SK-N-SH treated with all-trans-retinoic acid at 6 μM for 48 hours (cell line): ENCODE results near the gene PDE9A.
"Not testable (repeated sequence)": the region's sequence is repeated elsewhere in the genome, so short reads cannot be mapped to it uniquely, and the experiment has no call there.

Experiments used
- ATAC-seq: fragments of 200-7000 bp; cut with Tn5 transposase; 3 replicates; pipeline ENCODE4 v1.9.1; 2020; ENCODE audit warnings: mild to moderate bottlenecking, moderate library complexity
- ARNTL ChIP-seq: fragments of 450-650 bp; formaldehyde crosslinking; IDR thresholded peaks from 2 replicates; pipeline ENCODE4 v1.5.0; 2020; ENCODE audit warnings: low read depth, mild to moderate bottlenecking, moderate library complexity, borderline replicate concordance
- BACH2 ChIP-seq: fragments of 250-450 bp; sonication (Bioruptor Pico); IDR thresholded peaks from 2 replicates; pipeline ENCODE4 v1.9.0; 2021; ENCODE audit warnings: mild to moderate bottlenecking, borderline replicate concordance
- ESRRG ChIP-seq: fragments of 250-450 bp; sonication (Bioruptor Pico); IDR thresholded peaks from 2 replicates; pipeline ENCODE4 v1.6.1; 2021; ENCODE audit warnings: mild to moderate bottlenecking
- GLIS3 ChIP-seq: fragments of 250-450 bp; sonication (Bioruptor Pico); IDR thresholded peaks from 2 replicates; pipeline ENCODE4 v1.5.0; 2020; ENCODE audit warnings: mild to moderate bottlenecking, moderate library complexity
- ISL1 ChIP-seq: fragments of 250-450 bp; sonication (Bioruptor Pico); IDR thresholded peaks from 2 replicates; pipeline ENCODE4 v2.1.2; 2022; ENCODE audit warnings: mild to moderate bottlenecking, moderate library complexity
- OSR1 ChIP-seq: fragments of 250-450 bp; sonication (Bioruptor Pico); IDR thresholded peaks from 2 replicates; pipeline ENCODE4 v1.8.0; 2022; ENCODE audit warnings: moderate library complexity, mild to moderate bottlenecking, inconsistent platforms
- PPARA ChIP-seq: fragments of 250-450 bp; sonication (Bioruptor Pico); IDR thresholded peaks from 2 replicates; pipeline ENCODE4 v1.5.0; 2020; ENCODE audit warnings: mild to moderate bottlenecking, borderline replicate concordance
- RARB ChIP-seq: fragments of 250-450 bp; sonication (Bioruptor Pico); IDR thresholded peaks from 2 replicates; pipeline ENCODE4 v1.8.0; 2021; ENCODE audit warnings: mild to moderate bottlenecking, moderate library complexity
- SNAI2 ChIP-seq: fragments of 250-450 bp; sonication (Bioruptor Pico); IDR thresholded peaks from 2 replicates; pipeline ENCODE4 v1.5.0; 2020; ENCODE audit warnings: mild to moderate bottlenecking, moderate library complexity
- TCF4 ChIP-seq: fragments of 250-450 bp; sonication (Bioruptor Pico); IDR thresholded peaks from 2 replicates; pipeline ENCODE4 v1.8.0; 2021; ENCODE audit warnings: mild to moderate bottlenecking, moderate library complexity, borderline replicate concordance
- TOX ChIP-seq: fragments of 250-450 bp; sonication (Bioruptor Pico); IDR thresholded peaks from 2 replicates; pipeline ENCODE4 v1.8.0; 2021; ENCODE audit warnings: mild to moderate bottlenecking, moderate library complexity, borderline replicate concordance
- ZC3H10 ChIP-seq: fragments of 250-450 bp; sonication (Bioruptor Pico); IDR thresholded peaks from 2 replicates; pipeline ENCODE4 v1.5.1; 2021; ENCODE audit warnings: mild to moderate bottlenecking, moderate library complexity
- ZFP3 ChIP-seq: fragments of 250-450 bp; sonication (Bioruptor Pico); IDR thresholded peaks from 2 replicates; pipeline ENCODE4 v1.5.0; 2020; ENCODE audit warnings: mild to moderate bottlenecking, moderate library complexity
- ZFP30 ChIP-seq: fragments of 450-650 bp; formaldehyde crosslinking; IDR thresholded peaks from 2 replicates; pipeline ENCODE4 v1.5.0; 2022; ENCODE audit warnings: mild to moderate bottlenecking, moderate library complexity
- ZNF565 ChIP-seq: fragments of 450-650 bp; formaldehyde crosslinking; conservative IDR thresholded peaks from 2 replicates; pipeline ENCODE4 v1.5.0; 2020; ENCODE audit warnings: low read depth, mild to moderate bottlenecking, moderate library complexity
- ZNF70 ChIP-seq: fragments of 450-650 bp; formaldehyde crosslinking; IDR thresholded peaks from 2 replicates; pipeline ENCODE4 v1.5.0; 2020; ENCODE audit warnings: mild to moderate bottlenecking, moderate library complexity
- ZNF8 ChIP-seq: fragments of 450-650 bp; formaldehyde crosslinking; IDR thresholded peaks from 2 replicates; pipeline ENCODE4 v1.5.0; 2020; ENCODE audit warnings: mild to moderate bottlenecking, moderate library complexity
- TF ChIP-seq, protein P1 (sequence below): fragments of 250-450 bp; sonication (Bioruptor Pico); IDR thresholded peaks from 2 replicates; pipeline ENCODE4 v1.8.0; 2021; ENCODE audit warnings: low read depth, mild to moderate bottlenecking, moderate library complexity, borderline replicate concordance
- TF ChIP-seq, protein P2 (sequence below): fragments of 250-450 bp; sonication (Bioruptor Pico); IDR thresholded peaks from 2 replicates; pipeline ENCODE4 v1.8.0; 2020; ENCODE audit warnings: mild to moderate bottlenecking, moderate library complexity, borderline replicate concordance
- TF ChIP-seq, protein P3 (sequence below): fragments of 250-450 bp; sonication (Bioruptor Pico); IDR thresholded peaks from 2 replicates; pipeline ENCODE4 v1.5.1; 2020; ENCODE audit warnings: low read depth, mild to moderate bottlenecking, moderate library complexity
- TF ChIP-seq, protein P4 (sequence below): fragments of 250-450 bp; sonication (Bioruptor Pico); IDR thresholded peaks from 2 replicates; pipeline ENCODE4 v1.5.0; 2020; ENCODE audit warnings: mild to moderate bottlenecking, moderate library complexity

Gene PDE9A

DNA sequence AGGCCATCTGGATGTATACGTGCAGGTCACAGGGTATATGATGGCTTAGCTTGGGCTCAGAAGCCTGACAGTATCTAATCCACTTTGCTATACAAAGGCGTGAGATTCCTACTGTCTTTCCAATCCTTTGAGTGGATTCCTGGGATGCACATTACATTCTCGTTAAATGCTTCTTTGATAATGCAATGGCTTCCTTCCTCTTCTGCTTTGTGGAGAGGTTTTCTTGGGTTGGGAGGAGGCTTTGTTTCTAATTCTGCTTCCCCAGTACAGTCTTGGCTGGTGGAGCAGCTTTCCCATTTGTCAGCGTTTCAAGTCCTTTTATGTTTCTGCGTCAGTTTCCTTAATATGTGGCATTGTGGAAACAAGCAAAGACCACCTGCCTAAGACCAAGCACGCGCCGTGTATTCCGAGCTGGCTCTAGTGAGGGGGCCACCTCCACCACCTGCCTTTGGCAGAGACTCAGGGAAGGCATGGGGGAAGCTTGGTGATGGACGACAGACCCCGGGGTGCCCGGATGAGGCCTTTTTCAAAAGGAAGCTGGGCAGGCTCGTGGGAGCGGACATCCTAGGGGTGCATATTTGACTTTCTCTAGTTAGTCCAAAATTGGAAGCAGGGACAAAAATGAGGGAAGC, 153.2 kb downstream of the PDE9A start:
- no peak for ATAC-seq
- TF ChIP-seq, protein P1, sequence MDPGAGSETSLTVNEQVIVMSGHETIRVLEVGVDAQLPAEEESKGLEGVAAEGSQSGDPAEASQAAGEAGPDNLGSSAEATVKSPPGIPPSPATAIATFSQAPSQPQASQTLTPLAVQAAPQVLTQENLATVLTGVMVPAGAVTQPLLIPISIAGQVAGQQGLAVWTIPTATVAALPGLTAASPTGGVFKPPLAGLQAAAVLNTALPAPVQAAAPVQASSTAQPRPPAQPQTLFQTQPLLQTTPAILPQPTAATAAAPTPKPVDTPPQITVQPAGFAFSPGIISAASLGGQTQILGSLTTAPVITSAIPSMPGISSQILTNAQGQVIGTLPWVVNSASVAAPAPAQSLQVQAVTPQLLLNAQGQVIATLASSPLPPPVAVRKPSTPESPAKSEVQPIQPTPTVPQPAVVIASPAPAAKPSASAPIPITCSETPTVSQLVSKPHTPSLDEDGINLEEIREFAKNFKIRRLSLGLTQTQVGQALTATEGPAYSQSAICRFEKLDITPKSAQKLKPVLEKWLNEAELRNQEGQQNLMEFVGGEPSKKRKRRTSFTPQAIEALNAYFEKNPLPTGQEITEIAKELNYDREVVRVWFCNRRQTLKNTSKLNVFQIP (CRISPR knock-in tag): no peak
- no peak for TF ChIP-seq ZNF565 (CRISPR knock-in tag)
- no peak for TF ChIP-seq ARNTL (CRISPR knock-in tag)
- no peak for TF ChIP-seq SNAI2 (CRISPR knock-in tag)
- no peak for TF ChIP-seq OSR1 (CRISPR knock-in tag)
- TF ChIP-seq TCF4 (CRISPR knock-in tag): no peak
- TF ChIP-seq ZC3H10 (CRISPR knock-in tag): no peak
- TF ChIP-seq PPARA (CRISPR knock-in tag): no peak
- no peak for TF ChIP-seq ESRRG

DNA sequence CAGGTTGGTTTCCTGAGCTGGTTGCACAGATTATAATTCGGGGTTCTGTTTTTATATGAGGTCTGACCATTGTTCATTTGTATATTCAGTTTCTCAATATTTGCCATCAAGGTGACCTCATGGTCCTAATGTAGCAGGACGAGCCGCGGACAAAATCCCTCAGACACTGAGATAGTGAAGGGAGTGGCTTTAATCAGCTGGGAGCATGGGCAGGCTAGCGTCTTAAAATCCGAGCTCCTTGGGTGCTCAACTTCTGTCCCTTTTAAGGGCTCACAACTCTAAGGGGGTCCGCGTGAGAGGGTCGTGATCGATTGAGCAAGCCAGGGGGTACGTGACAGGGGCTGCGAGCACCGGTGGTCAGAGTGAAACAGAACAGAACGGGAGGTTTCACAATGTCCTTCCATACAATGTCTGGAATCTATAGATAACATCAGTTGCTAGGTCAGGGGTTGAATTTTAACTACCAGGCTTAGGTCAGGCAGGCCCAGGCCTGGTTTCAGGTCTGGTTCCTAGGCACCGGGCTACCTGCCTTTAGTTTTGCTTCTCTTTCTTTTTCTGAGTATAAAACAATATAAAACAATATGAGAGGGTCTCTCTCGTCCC, 154.0 kb downstream of the PDE9A start:
- not testable (repeated sequence) for ATAC-seq

DNA sequence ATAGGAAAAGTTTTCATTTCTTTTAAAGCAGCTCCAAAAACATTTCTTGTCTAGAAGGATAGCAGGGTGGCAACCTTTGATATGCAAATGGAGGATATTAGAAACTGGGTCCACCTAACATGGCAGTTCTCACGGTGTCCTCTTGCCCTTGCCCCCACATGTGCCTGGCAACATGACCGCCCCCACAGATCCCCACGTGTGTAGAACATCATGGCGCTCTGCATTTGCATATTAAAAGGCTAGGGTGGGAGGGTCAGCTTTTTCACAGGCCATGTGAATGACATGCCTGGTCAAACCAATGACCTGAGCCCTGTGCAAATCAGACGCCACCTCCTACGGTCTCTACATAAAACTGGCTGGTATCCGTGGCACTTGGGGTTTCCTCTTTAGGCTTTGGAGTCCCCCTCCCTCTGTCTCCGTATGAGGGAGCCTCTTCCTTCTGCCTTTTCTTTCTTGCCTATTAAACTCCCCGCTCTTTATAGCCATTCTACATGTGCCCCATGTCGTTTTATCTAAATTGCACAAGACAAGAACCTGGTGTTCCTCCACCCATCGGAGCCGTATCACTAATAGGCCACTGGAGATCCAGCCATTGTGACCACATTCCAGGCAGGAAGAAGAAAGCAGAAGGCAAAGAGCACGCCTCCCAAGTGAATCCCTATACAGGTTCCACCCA, 154.7 kb downstream of the PDE9A start:
- ATAC-seq: no peak
- TF ChIP-seq TOX (CRISPR knock-in tag) (no peak), PPARA (CRISPR knock-in tag) (no peak), ZNF565 (CRISPR knock-in tag) (no peak), ZFP30 (CRISPR knock-in tag) (no peak), ZFP3 (CRISPR knock-in tag) (no peak), ARNTL (CRISPR knock-in tag) (no peak), ISL1 (CRISPR knock-in tag) (no peak), ZNF8 (CRISPR knock-in tag) (no peak), RARB (CRISPR knock-in tag) (no peak), GLIS3 (CRISPR knock-in tag) (no peak), ZNF70 (CRISPR knock-in tag) (no peak), ESRRG (no peak)
- TF ChIP-seq, protein P2, sequence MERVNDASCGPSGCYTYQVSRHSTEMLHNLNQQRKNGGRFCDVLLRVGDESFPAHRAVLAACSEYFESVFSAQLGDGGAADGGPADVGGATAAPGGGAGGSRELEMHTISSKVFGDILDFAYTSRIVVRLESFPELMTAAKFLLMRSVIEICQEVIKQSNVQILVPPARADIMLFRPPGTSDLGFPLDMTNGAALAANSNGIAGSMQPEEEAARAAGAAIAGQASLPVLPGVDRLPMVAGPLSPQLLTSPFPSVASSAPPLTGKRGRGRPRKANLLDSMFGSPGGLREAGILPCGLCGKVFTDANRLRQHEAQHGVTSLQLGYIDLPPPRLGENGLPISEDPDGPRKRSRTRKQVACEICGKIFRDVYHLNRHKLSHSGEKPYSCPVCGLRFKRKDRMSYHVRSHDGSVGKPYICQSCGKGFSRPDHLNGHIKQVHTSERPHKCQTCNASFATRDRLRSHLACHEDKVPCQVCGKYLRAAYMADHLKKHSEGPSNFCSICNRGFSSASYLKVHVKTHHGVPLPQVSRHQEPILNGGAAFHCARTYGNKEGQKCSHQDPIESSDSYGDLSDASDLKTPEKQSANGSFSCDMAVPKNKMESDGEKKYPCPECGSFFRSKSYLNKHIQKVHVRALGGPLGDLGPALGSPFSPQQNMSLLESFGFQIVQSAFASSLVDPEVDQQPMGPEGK (CRISPR knock-in tag): no peak
- TF ChIP-seq, protein P3, sequence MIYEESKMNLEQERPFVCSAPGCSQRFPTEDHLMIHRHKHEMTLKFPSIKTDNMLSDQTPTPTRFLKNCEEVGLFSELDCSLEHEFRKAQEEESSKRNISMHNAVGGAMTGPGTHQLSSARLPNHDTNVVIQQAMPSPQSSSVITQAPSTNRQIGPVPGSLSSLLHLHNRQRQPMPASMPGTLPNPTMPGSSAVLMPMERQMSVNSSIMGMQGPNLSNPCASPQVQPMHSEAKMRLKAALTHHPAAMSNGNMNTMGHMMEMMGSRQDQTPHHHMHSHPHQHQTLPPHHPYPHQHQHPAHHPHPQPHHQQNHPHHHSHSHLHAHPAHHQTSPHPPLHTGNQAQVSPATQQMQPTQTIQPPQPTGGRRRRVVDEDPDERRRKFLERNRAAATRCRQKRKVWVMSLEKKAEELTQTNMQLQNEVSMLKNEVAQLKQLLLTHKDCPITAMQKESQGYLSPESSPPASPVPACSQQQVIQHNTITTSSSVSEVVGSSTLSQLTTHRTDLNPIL (CRISPR knock-in tag): no peak
- TF ChIP-seq, protein P4, sequence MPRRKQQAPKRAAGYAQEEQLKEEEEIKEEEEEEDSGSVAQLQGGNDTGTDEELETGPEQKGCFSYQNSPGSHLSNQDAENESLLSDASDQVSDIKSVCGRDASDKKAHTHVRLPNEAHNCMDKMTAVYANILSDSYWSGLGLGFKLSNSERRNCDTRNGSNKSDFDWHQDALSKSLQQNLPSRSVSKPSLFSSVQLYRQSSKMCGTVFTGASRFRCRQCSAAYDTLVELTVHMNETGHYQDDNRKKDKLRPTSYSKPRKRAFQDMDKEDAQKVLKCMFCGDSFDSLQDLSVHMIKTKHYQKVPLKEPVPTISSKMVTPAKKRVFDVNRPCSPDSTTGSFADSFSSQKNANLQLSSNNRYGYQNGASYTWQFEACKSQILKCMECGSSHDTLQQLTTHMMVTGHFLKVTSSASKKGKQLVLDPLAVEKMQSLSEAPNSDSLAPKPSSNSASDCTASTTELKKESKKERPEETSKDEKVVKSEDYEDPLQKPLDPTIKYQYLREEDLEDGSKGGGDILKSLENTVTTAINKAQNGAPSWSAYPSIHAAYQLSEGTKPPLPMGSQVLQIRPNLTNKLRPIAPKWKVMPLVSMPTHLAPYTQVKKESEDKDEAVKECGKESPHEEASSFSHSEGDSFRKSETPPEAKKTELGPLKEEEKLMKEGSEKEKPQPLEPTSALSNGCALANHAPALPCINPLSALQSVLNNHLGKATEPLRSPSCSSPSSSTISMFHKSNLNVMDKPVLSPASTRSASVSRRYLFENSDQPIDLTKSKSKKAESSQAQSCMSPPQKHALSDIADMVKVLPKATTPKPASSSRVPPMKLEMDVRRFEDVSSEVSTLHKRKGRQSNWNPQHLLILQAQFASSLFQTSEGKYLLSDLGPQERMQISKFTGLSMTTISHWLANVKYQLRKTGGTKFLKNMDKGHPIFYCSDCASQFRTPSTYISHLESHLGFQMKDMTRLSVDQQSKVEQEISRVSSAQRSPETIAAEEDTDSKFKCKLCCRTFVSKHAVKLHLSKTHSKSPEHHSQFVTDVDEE (CRISPR knock-in tag): no peak
- TF ChIP-seq, all 23 proteins: peak for 0

DNA sequence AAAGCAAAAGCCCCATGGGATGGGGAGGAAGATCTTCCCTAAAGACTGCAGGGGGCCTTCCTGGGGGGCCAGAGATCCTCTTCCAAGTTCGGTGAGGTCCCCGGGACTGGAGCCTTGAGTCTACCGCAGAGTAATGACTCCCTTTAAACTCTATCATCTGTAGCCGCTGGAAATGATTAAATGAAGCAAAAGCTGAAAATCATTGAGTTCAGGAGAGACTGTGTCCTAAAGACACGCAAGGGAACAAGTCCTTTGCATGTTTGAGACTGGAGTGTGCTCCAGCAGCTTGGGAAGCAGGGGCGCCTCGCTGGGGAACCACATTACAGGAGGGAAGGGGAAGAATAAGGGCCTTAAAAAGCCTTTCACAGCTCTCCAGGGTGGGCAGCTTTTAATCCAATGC, 155.8 kb downstream of the PDE9A start:
- ATAC-seq: no peak
- TF ChIP-seq, protein P3 (CRISPR knock-in tag): no peak
- TF ChIP-seq TCF4 (CRISPR knock-in tag): no peak
- TF ChIP-seq BACH2: no peak
- TF ChIP-seq GLIS3 (CRISPR knock-in tag): no peak
- no peak for TF ChIP-seq ZNF565 (CRISPR knock-in tag)
- no peak for TF ChIP-seq ZFP30 (CRISPR knock-in tag)
- TF ChIP-seq, protein P4 (CRISPR knock-in tag): no peak
